ENCODE data around the gene SLC8A1. TPM values are rescaled to one million over a fixed set of nuclear protein-coding genes. Genes with fewer than 3 reads are reported as not detected.

Gene SLC8A1
- total and polyA plus RNA-seq, 2 of the 13 experiments (the other 11 are each of a cell fraction or from before 2014, with no cell fraction given), result not detected

DNA sequence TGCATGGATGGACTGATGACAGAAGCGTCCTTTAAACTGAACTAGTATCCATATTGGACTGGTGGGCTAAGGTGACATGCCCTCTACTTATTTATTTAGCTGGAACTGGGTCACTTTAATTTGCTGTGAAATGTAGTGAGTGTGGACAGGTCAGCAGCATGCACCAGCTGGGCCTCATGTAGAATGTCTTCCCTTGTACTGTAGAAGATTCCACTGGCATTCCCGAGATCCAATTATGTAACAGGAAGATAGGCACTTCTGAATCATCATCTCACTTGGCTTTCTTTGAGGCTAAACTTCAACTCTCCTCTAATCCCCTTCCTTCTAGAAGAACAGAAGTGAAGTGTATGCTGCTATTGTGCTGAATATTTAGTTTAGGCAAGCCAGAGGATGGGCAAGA is 296.2 kb downstream of the SLC8A1 start:
- intact Hi-C loops (cut with micrococcal nuclease; ENCODE audit: unreplicated experiment), result no loop called here
- Histone ChIP-seq H3K9me3 (ENCODE audit: low read length) (no peaks in the 10 kb centered on the region), H2AFZ (ENCODE audit: low read length) (no peak overlapping the region), H4K20me1 (ENCODE audit: insufficient read depth, low read length) (no peaks in the 10 kb centered on the region), H3K4me1 (ENCODE audit: insufficient read depth, low read length) (no peaks in the 10 kb centered on the region), H3K27ac (ENCODE audit: extremely low read length, insufficient read depth, low read length) (no peak overlapping the region), H3K4me2 (ENCODE audit: low read depth, low read length) (no peak overlapping the region), H3K9ac (ENCODE audit: insufficient read depth, low read depth, low read length) (no peak overlapping the region), H3K4me3 (replicated peaks in 1 of 3; ENCODE audit: insufficient read depth in 1 of 3, low read depth in 2 of 3, low read length in 3 of 3) (no peak overlapping the region), H3K27me3 (ENCODE audit: control insufficient read depth in 1 of 2, insufficient read depth in 2 of 2, low read length in 2 of 2) (no peaks in the 10 kb centered on the region), H3K79me2 (ENCODE audit: insufficient read depth, low read length) (no peaks in the 10 kb centered on the region), H3K36me3 (replicated peaks in 1 of 2; ENCODE audit: control insufficient read depth in 1 of 2, insufficient read depth in 2 of 2, low read length in 2 of 2) (no peaks in the 10 kb centered on the region)
- ChIA-PET POLR2A (no interaction called here), CTCF (ENCODE audit: low intra/inter-chr PET ratio, low total read pairs) (no interaction called here)
- BruUV-seq (replicated peaks), result no TSS peak
- ATAC-seq (no peak), DNase-seq (ENCODE audit: low spot score) (no peak), FAIRE-seq (no peak)
- in situ Hi-C loops (cut with HindIII; ENCODE audit: extremely low pct_ligation_motif_present, low pct_unique_long_range_greater_than_20kb), result no loop called here
- no peak for TF ChIP-seq TAF15 (IDR thresholded peaks at IDR 0.05; ENCODE audit: low read depth, low read length, poor library complexity, severe bottlenecking)
- TF ChIP-seq SMYD3 (CRISPR knock-in tag; IDR thresholded peaks at IDR 0.05), result no peak
- TF ChIP-seq RFX1 (IDR thresholded peaks at IDR 0.05), result no peak
- no peak for TF ChIP-seq SRSF4 (IDR thresholded peaks at IDR 0.05; ENCODE audit: low read depth, low read length, poor library complexity, severe bottlenecking)
- TF ChIP-seq TBL1XR1 (IDR thresholded peaks at IDR 0.05; ENCODE audit: borderline replicate concordance, low read length, partially characterized antibody), result no peak
- TF ChIP-seq ZNF543 (CRISPR knock-in tag; IDR thresholded peaks at IDR 0.05), result no peak
- 0% methylated on average over 2 of the region's 2 CpGs for WGBS (ENCODE audit: low lambda C conversion rate)

DNA sequence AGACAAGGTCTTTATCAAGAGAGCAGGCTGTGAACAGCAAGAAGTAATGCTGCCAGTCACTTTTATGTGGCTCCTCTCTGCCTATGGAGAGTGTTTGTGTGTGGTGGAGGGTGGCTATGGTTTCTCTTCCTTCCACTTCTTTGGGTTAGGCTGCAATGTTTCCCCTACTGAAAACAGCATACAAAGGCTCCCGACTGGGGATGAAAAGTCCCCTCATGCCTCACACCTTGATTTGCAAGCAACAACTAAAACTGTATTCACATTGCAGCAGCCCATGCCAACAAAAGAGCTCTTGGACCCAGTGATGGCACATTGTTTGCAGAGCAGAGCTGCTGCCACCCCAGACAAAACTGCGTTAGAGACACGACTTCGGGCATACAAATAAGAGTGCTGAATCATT is 301.6 kb downstream of the SLC8A1 start:
- Histone ChIP-seq H3K79me2 (ENCODE audit: insufficient read depth, low read length) (no peaks in the 10 kb centered on the region), H4K20me1 (ENCODE audit: insufficient read depth, low read length) (no peaks in the 10 kb centered on the region), H3K4me2 (ENCODE audit: low read depth, low read length) (no peak overlapping the region), H2AFZ (ENCODE audit: low read length) (no peak overlapping the region), H3K27ac (ENCODE audit: extremely low read length, insufficient read depth, low read length) (no peak overlapping the region), H3K9ac (ENCODE audit: insufficient read depth, low read depth, low read length) (no peak overlapping the region), H3K36me3 (replicated peaks in 1 of 2; ENCODE audit: control insufficient read depth in 1 of 2, insufficient read depth in 2 of 2, low read length in 2 of 2) (no peaks in the 10 kb centered on the region), H3K9me3 (ENCODE audit: low read length) (no peaks in the 10 kb centered on the region), H3K4me1 (ENCODE audit: insufficient read depth, low read length) (no peaks in the 10 kb centered on the region), H3K27me3 (ENCODE audit: control insufficient read depth in 1 of 2, insufficient read depth in 2 of 2, low read length in 2 of 2) (peaks cover 2 to 8% of the 10 kb centered on the region in 2 experiments; a peak in 3 of 5 replicates), H3K4me3 (replicated peaks in 1 of 3; ENCODE audit: insufficient read depth in 1 of 3, low read depth in 2 of 3, low read length in 3 of 3) (no peak overlapping the region)
- FAIRE-seq (no peak), DNase-seq (ENCODE audit: low spot score) (no peak), ATAC-seq (no peak)
- 2% methylated on average over 4 of the region's 4 CpGs for WGBS (ENCODE audit: low lambda C conversion rate)
- intact Hi-C loops (cut with micrococcal nuclease; ENCODE audit: unreplicated experiment), result no loop called here
- ChIA-PET CTCF (ENCODE audit: low intra/inter-chr PET ratio, low total read pairs) (no interaction called here), POLR2A (no interaction called here)
- BruUV-seq (replicated peaks), result no TSS peak
- in situ Hi-C loops (cut with HindIII; ENCODE audit: extremely low pct_ligation_motif_present, low pct_unique_long_range_greater_than_20kb), result no loop called here
- no peak for TF ChIP-seq ZNF274 (CRISPR knock-in tag; IDR thresholded peaks at IDR 0.05)
- no peak for TF ChIP-seq MXD4 (CRISPR knock-in tag; IDR thresholded peaks at IDR 0.05)
- no peak for TF ChIP-seq ZMAT3 (CRISPR knock-in tag; conservative IDR thresholded peaks at IDR 0.05)
- TF ChIP-seq ZNF83 (CRISPR knock-in tag; IDR thresholded peaks at IDR 0.05; ENCODE audit: borderline replicate concordance), result no peak
- TF ChIP-seq, protein P1, sequence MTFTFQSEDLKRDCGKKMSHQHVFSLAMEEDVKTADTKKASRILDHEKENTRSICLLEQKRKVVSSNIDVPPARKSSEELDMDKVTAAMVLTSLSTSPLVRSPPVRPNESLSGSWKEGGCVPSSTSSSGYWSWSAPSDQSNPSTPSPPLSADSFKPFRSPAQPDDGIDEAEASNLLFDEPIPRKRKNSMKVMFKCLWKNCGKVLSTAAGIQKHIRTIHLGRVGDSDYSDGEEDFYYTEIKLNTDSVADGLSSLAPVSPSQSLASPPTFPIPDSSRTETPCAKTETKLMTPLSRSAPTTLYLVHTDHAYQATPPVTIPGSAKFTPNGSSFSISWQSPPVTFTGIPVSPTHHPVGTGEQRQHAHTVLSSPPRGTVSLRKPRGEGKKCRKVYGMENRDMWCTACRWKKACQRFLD (CRISPR knock-in tag; IDR thresholded peaks at IDR 0.05; ENCODE audit: borderline replicate concordance), result no peak
- TF ChIP-seq NFE2 (CRISPR knock-in tag; IDR thresholded peaks at IDR 0.05), result no peak
- TF ChIP-seq ZBTB42 (CRISPR knock-in tag; IDR thresholded peaks at IDR 0.05), result no peak
- TF ChIP-seq, protein P2, sequence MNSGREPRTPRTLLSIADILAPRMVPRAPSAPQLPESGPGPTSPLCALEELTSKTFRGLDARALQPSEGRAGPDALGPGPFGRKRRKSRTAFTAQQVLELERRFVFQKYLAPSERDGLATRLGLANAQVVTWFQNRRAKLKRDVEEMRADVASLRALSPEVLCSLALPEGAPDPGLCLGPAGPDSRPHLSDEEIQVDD (CRISPR knock-in tag; IDR thresholded peaks at IDR 0.05; ENCODE audit: borderline replicate concordance), result no peak
- TF ChIP-seq SP2 (CRISPR knock-in tag; IDR thresholded peaks at IDR 0.05), result no peak
- no peak for TF ChIP-seq ZFP36L2 (CRISPR knock-in tag; IDR thresholded peaks at IDR 0.05)
- no peak for TF ChIP-seq PHF20 (CRISPR knock-in tag; IDR thresholded peaks at IDR 0.05)
- TF ChIP-seq ZNF180 (CRISPR knock-in tag; IDR thresholded peaks at IDR 0.05; ENCODE audit: borderline replicate concordance, low read depth), result no peak
- no peak for TF ChIP-seq DMAP1 (CRISPR knock-in tag; IDR thresholded peaks at IDR 0.05)
- TF ChIP-seq, protein P3, sequence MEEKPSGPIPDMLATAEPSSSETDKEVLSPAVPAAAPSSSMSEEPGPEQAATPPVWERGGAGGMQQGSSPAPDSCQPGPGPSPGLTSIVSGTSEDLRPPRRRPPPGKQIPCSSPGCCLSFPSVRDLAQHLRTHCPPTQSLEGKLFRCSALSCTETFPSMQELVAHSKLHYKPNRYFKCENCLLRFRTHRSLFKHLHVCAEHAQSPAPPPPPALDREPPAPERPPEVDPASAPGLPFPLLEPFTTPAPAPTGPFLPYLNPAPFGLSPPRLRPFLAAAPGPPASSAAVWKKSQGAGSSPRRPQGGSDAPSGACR (CRISPR knock-in tag; IDR thresholded peaks at IDR 0.05), result no peak
- TF ChIP-seq SMAD3 (CRISPR knock-in tag; IDR thresholded peaks at IDR 0.05), result no peak
